Fibroblast of skin of left biceps (primary cell): ENCODE results near the gene KDM2B.

ENCODE experiments used
- DNase-seq, 2 experiments: peaks; one replicate each; pipeline ENCODE4 v3.0.0-alpha.2; 2013; ENCODE audit warnings: low read depth in 2 of 2

Gene KDM2B

DNA sequence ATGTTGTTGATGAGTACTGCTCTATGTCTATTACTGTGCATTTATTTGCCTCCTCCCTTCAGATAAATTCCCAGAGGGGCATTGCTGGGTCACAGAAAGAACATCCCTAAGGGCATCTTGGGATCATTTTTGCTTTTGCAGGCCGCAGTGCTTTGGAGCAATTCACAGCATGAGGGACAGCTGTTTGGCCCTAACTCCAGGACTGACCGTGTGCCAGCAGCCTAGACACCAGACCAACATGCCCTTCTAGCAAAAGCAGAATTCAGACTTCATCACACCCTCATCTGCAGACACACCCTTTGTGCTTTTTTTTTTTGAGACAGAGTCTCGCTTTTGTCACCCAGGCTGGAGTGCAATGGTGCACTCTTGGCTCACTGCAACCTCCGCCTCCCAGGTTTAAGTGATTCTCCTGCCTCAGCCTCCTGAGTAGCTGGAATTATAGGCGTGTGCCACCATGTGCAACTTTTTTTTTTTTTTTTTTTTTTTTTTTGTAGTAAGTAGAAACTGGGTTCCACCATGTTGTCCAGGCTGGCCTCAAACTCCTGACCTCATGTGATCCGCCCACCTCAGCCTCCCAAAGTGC is 149.9 kb downstream of the KDM2B start:
- no peak for DNase-seq

DNA sequence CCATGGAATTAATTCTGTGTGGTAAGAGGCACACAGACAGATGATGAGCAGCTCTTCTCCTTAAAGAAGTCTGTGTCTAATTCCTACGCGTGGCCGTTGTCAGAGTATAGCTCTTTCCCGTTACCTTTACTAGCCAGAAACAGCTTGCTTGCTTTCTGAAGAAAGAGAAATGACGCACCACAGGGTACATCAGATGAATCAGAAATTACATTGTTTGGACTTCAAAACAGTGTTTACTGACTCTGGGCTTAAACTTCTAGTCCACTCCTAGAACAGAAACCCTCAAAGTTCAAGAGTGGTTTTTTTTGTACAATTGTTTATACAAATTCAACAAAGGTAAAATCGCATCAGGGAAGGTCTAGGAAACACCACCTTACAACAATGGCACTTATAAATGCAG is 151.9 kb downstream of the KDM2B start:
- no peak for DNase-seq

GRCh38 chr12:121427556-121428050 is 153.2 kb downstream of the KDM2B start:
- DNase-seq = no peak

GRCh38 chr12:121424624-121424975 is 156.2 kb downstream of the KDM2B start:
- DNase-seq = no peak

GRCh38 chr12:121423682-121424623 is 156.9 kb downstream of the KDM2B start:
- no peak for DNase-seq

DNA sequence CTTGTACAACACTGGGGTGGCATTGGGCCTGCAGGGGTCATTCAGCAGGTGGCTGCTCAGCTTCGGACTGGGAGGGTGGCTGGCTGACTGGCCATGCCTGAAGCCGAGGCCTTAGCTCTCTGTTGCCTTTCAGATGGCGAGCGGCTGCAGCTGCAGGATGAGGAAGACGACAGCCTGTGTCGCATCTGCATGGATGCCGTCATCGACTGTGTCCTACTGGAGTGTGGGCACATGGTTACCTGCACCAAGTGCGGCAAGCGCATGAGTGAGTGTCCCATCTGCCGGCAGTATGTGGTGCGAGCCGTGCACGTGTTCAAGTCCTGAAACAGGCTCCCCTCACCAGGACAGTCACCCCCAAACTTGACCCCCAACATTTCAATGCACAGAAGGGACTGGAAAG is 157.6 kb downstream of the KDM2B start:
- DNase-seq = no peak

GRCh38 chr12:121420109-121420508 is 160.7 kb downstream of the KDM2B start:
- DNase-seq = no peak

DNA sequence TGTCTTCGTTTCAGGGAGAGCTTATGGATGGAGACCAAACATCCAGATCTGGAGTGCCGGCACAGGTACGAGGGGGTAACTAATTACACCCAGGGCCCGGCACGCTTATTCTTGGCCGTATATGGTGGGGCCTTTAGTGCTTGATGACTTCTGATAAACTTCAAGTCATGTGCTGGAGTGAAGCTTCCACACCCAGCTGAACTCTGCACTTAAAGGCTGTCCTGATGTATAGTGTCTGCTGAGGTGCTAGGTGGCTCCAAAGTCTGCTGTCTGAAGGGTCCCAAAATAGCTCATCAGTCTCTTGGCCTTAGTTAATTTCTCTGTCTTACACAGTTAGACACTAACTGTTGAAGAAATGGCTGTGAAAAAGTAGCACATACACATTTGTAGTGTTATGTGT is 163.0 kb downstream of the KDM2B start:
- DNase-seq = no peak

GRCh38 chr12:121413917-121414316 is 166.9 kb downstream of the KDM2B start:
- DNase-seq = no peak

GRCh38 chr12:121405211-121405610 is 175.6 kb downstream of the KDM2B start:
- DNase-seq = no peak

DNA sequence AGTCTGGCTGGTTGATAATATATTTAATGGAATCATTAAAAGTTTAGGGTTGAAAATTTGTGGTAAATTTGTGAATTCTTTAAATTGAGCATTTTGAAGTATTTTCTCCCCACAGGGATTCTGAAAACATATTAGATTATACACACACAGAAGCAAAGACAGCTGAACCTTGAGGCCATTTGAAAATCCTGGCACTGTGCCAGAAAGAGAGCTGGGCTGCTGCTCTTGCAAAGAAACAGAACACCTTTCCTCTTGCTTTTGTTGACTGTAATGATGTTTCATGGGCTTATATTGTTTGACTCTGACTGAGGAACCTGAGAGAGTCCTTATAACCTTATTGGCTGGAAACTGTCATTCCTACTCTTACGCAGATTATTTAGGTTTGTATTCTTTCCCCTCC is 176.1 kb downstream of the KDM2B start:
- no peak for DNase-seq

DNA sequence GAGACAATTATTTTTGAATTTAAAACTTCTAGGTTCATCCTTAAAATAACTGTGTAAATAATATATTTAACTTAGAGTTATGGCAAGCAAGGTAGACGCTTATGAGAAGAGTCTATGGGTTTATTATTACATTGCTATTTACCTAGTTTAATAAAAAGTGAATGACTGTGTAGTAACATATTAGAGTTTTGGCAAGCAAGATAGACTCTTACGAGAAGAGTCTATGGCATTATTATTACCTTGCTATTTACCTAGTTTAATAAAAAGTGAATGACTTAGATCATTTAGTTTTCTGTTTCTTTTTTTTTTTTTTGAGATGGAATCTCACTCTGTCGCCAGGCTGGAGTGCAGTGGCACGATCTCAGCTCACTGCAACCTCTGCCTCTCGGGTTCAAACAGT is 177.1 kb downstream of the KDM2B start:
- DNase-seq = no peak

DNA sequence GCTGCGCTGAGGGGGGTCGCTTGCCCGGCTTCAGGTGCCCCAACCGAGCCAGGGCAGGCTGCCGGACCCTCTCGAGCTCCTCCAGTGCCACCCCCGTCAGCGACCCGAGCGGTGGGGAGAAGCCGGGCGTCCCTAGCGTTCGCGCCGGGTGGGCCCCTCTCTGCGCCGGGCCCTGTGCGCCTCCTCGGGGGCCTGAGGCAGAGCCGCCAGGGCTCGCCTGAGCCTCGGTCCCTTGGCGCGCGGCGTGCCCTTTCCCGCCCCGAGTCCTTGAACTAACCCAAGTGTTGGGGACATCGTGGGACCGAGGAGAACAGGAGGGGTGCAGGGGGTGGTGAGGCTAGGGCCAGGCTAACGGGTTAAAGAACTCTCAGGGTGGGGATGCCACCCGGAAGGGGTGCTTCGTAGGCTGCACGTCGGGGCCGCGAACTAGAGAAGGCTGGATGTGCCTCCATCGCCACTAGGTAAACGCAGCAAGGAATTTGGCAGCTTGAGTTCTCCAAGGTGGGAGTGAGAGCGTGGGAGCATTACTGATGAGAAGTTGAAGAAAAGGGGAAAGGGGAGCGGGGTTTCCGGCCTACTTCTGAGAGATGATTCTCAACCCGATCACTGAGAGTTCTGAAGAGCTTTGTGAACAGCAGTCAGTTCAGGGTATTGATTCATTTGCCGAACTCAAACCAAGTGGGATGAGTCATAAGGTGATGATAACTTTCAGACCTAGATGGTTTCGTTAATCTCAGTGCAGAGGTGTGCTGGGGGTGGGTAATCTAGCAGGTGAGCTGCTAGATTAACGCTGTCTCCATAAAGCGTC is 180.3 kb downstream of the KDM2B start:
- DNase-seq = no peak

GRCh38 chr12:121399391-121400331 is 181.2 kb downstream of the KDM2B start, which contains the start of gene RNF34:
RNF34 (plus strand) TSS chr12:121400118; CDS start chr12:121400213, 95 bp downstream.
- DNase-seq = peak; percentile 94 to 96

DNA sequence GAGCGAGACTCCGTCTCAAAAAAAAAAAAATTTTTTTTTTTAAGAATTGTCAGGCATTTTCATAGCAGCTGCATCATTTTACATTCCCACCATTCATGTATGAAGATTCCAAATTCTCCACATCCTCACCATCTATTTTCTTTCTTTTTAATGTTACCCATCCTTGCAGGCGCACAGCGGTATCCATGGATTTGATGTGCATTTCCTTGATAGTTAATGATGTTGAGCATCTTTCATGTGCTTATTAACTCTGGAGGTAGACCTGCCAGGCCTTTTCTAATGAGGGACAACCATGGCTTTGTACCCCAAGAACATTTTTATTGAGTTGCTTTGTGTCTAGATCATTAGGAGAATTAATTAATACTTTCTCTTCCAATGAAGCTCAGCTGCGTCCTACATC is 182.5 kb downstream of the KDM2B start:
- no peak for DNase-seq

DNA sequence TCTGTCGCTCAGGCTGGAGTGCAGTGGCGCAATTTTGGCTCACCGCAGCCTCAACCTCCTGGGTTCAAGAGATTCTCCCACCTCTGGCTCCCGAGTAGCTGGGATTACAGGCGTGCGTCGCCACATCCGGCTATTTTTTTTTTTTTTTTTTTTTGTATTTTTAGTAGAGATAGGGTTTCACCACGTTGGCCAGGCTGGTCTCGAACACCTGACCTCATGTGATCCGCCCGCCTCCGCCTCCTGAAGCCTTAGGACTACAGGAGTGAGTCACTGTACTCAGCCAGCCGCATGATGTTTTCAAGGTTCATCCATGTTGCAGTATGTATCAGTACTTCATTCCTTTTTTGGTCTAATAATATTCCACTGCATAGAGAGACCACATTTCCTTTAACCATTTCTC is 183.3 kb downstream of the KDM2B start:
- DNase-seq = no peak

DNA sequence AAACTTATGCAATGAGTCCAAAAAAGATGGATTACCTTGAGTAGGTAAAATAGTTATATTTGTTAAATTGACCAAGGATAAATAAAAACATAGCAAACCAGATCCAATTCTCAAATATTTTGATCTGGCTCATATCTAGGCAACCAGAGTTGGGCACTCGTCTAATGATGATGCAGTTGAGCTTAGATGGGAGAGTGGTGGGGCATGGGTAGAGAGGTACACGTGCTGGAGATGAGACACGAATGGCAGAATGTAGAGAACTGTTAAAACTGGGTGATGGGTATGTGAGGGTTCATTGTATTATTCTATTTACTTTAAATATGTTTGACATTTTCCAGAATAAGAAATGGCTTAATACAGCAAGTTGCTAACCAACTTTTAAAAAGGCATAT is 188.5 kb downstream of the KDM2B start:
- DNase-seq = no peak

- peak; percentile 59 to 67 for DNase-seq
Observed at GRCh38 chr12:121391619-121392324, 189.1 kb downstream of the KDM2B start.

DNA sequence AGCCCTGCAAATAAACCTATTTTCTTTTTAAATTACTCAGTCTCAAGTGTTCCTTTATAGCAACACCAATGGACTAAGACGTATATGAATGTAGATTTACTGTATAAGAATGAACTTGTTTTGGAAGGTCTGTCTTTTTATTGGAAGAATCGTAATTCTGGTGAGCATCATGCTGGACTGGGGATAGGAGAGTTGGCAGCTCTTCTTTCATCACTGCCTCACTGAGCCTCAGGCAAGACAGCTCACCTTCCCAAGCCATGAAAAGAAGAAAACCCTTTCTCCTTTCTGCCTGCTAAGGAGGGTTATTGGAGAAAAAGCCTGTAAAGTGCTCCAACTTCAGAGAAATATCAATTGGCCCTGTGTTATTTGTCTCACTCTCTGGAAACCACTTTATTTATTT is 190.0 kb downstream of the KDM2B start:
- DNase-seq = no peak

- peak; percentile 38 to 50 for DNase-seq
Observed at GRCh38 chr12:121388421-121388981, 192.3 kb downstream of the KDM2B start.
